H9 (cell line): ENCODE results near the gene SLC1A4. TPM values are rescaled to one million over a fixed set of nuclear protein-coding genes. Genes with fewer than 3 reads are reported as not detected.

Source experiments
- DNase-seq: peaks from one replicate; pipeline ENCODE4 v3.0.0-alpha.2; 2017
- H2AFZ ChIP-seq: one replicate; pipeline ENCODE4 v1.6.1; 2013; ENCODE audit warnings: mild to moderate bottlenecking, low read length, control low read depth, moderate library complexity
- H2AK5ac ChIP-seq: 2 replicates; pipeline ENCODE4 v1.6.1; 2013; ENCODE audit warnings: low read length, control low read depth, mixed read lengths; ENCODE audit not compliant: insufficient read length
- H2BK120ac ChIP-seq: one replicate; pipeline ENCODE4 v1.6.1; 2013; ENCODE audit warnings: low read depth, mild to moderate bottlenecking, low read length, control low read depth, inconsistent platforms; ENCODE audit not compliant: poor library complexity, severe bottlenecking
- H2BK12ac ChIP-seq: 2 replicates; pipeline ENCODE4 v1.6.1; 2013; ENCODE audit warnings: low read length, control low read depth, mixed read lengths, low read depth; ENCODE audit not compliant: insufficient read length
- H2BK15ac ChIP-seq: 2 replicates; pipeline ENCODE4 v1.6.1; 2013; ENCODE audit warnings: low read depth, low read length, control low read depth
- H2BK20ac ChIP-seq: one replicate; pipeline ENCODE4 v1.6.1; 2013; ENCODE audit warnings: low read depth, mild to moderate bottlenecking, low read length, control low read depth, inconsistent platforms; ENCODE audit not compliant: poor library complexity, severe bottlenecking
- H2BK5ac ChIP-seq: 2 replicates; pipeline ENCODE4 v1.6.1; 2013; ENCODE audit warnings: low read length, control low read depth, mixed read lengths; ENCODE audit not compliant: insufficient read length
- H3K14ac ChIP-seq: 2 replicates; pipeline ENCODE4 v1.6.1; 2013; ENCODE audit warnings: low read length, control low read depth; ENCODE audit not compliant: insufficient read depth
- H3K18ac ChIP-seq: 2 replicates; pipeline ENCODE4 v1.6.1; 2013; ENCODE audit warnings: low read depth, mild to moderate bottlenecking, mixed read lengths, low read length, control low read depth; ENCODE audit not compliant: insufficient read length
- H3K23ac ChIP-seq: 2 replicates; pipeline ENCODE4 v1.6.1; 2013; ENCODE audit warnings: low read length, control low read depth, mixed read lengths, low read depth; ENCODE audit not compliant: insufficient read length
- H3K23me2 ChIP-seq: 2 replicates; pipeline ENCODE4 v1.6.1; 2013; ENCODE audit warnings: low read depth, mild to moderate bottlenecking, mixed read lengths, low read length, control low read depth; ENCODE audit not compliant: insufficient read length, poor library complexity, severe bottlenecking
- H3K27ac ChIP-seq: 2 replicates; pipeline ENCODE4 v1.5.1; 2013; ENCODE audit warnings: low read length, control low read depth, mixed read lengths, low read depth; ENCODE audit not compliant: insufficient read length
- H3K27me3 ChIP-seq: 2 replicates; pipeline ENCODE4 v1.6.1; 2013; ENCODE audit warnings: low read length, control low read depth, inconsistent platforms; ENCODE audit not compliant: insufficient read depth
- H3K4ac ChIP-seq: 2 replicates; pipeline ENCODE4 v1.6.1; 2013; ENCODE audit warnings: low read depth, mild to moderate bottlenecking, control low read depth, inconsistent platforms, low read length, moderate library complexity
- H3K4me1 ChIP-seq: 2 replicates; pipeline ENCODE4 v1.6.1; 2013; ENCODE audit warnings: low read length, control low read depth, inconsistent platforms; ENCODE audit not compliant: insufficient read depth
- H3K4me2 ChIP-seq: 2 replicates; pipeline ENCODE4 v1.6.1; 2013; ENCODE audit warnings: low read length, control low read depth, mixed read lengths; ENCODE audit not compliant: insufficient read length, insufficient read depth
- H3K56ac ChIP-seq: 2 replicates; pipeline ENCODE4 v1.6.1; 2013; ENCODE audit warnings: low read depth, mild to moderate bottlenecking, mixed read lengths, low read length, control low read depth; ENCODE audit not compliant: insufficient read length
- H3K79me1 ChIP-seq: 2 replicates; pipeline ENCODE4 v1.6.1; 2013; ENCODE audit warnings: low read depth, mild to moderate bottlenecking, moderate library complexity, low read length, control low read depth, inconsistent platforms; ENCODE audit not compliant: insufficient read depth, poor library complexity, severe bottlenecking
- H3K79me2 ChIP-seq: 2 replicates; pipeline ENCODE4 v1.6.1; 2013; ENCODE audit warnings: low read length, control low read depth, inconsistent platforms; ENCODE audit not compliant: insufficient read depth
- H3K9ac ChIP-seq: 2 replicates; pipeline ENCODE4 v1.6.1; 2013; ENCODE audit warnings: low read length, control low read depth, mixed read lengths; ENCODE audit not compliant: insufficient read length; ENCODE audit errors: extremely low read depth
- H3K9me3 ChIP-seq: one replicate; pipeline ENCODE4 v1.6.1; 2013; ENCODE audit warnings: low read depth, low read length, inconsistent platforms; ENCODE audit not compliant: control insufficient read depth
- H3T11ph ChIP-seq: one replicate; pipeline ENCODE4 v1.6.1; 2013; ENCODE audit warnings: mild to moderate bottlenecking, low read length, control low read depth, inconsistent platforms
- H4K20me1 ChIP-seq: one replicate; pipeline ENCODE4 v1.6.1; 2013; ENCODE audit not compliant: control insufficient read depth, insufficient read length, insufficient read depth
- H4K5ac ChIP-seq: 2 replicates; pipeline ENCODE4 v1.6.1; 2013; ENCODE audit warnings: low read depth, mild to moderate bottlenecking, mixed read lengths, low read length, control low read depth; ENCODE audit not compliant: insufficient read length
- H4K8ac ChIP-seq: replicated peaks from 2 replicates; pipeline ENCODE4 v1.6.1; 2013; ENCODE audit warnings: low read length, control low read depth, mixed read lengths, low read depth; ENCODE audit not compliant: insufficient read length
- H4K91ac ChIP-seq: 2 replicates; pipeline ENCODE4 v1.6.1; 2013; ENCODE audit warnings: low read depth, mild to moderate bottlenecking, moderate library complexity, mixed read lengths, low read length, control low read depth; ENCODE audit not compliant: insufficient read length
- H3K27ac Mint-ChIP-seq, 3 experiments: 2 replicates in 2 of 3; 3 replicates in 1 of 3; pipeline ENCODE4 v1.8.0; 2020 to 2021; ENCODE audit warnings: mixed read lengths in 3 of 3, mild to moderate bottlenecking in 1 of 3, moderate library complexity in 1 of 3
- H3K27me3 Mint-ChIP-seq: 2 replicates; pipeline ENCODE4 v1.8.0; 2021; ENCODE audit warnings: low read depth, mild to moderate bottlenecking, moderate library complexity, mixed read lengths
- H3K36me3 Mint-ChIP-seq, 3 experiments: 2 replicates in 2 of 3; 3 replicates in 1 of 3; pipeline ENCODE4 v1.8.0; 2020 to 2021; ENCODE audit warnings: low read depth in 3 of 3, mixed read lengths in 3 of 3; ENCODE audit not compliant: insufficient read depth in 1 of 3
- H3K4me1 Mint-ChIP-seq, 2 experiments: 2 replicates each; pipeline ENCODE4 v1.8.0; 2020; ENCODE audit warnings: mixed read lengths in 2 of 2
- H3K4me3 Mint-ChIP-seq, 2 experiments: 2 replicates in 1 of 2; 3 replicates in 1 of 2; pipeline ENCODE4 v1.8.0; 2020 to 2021; ENCODE audit warnings: mild to moderate bottlenecking in 2 of 2, mixed read lengths in 2 of 2, moderate library complexity in 1 of 2
- H3K9me3 Mint-ChIP-seq, 2 experiments: 2 replicates in 1 of 2; 3 replicates in 1 of 2; pipeline ENCODE4 v1.8.0; 2020; ENCODE audit warnings: mild to moderate bottlenecking in 2 of 2, mixed read lengths in 2 of 2, moderate library complexity in 1 of 2
- WGBS: extraction: QIAGEN DNeasy Blood & Tissue Kit; methylation state at CpG from one replicate; pipeline ENCODE4 v1.1.7; 2013; ENCODE audit warnings: missing lambda C conversion rate, low lambda C conversion rate, mixed read lengths; ENCODE audit not compliant: insufficient read length; ENCODE audit errors: extremely low coverage; 5-methylcytosine and 5-hydroxymethylcytosine counted together
- total RNA-seq: library from RNA; stranded (reverse); gene quantifications from 2 replicates; pipeline ENCODE4 v1.2.1, GENCODE V29; 2021
- TF ChIP-seq, protein P1 (sequence below): fragments of 200-600 bp; sonication (generic); conservative IDR thresholded peaks from 3 replicates; pipeline ENCODE4 v1.8.0; 2021; ENCODE audit warnings: antibody characterized with exemption, mild to moderate bottlenecking

Gene SLC1A4
- total RNA-seq, 1 experiment from 2014 or later, result 1.9 TPM

DNA sequence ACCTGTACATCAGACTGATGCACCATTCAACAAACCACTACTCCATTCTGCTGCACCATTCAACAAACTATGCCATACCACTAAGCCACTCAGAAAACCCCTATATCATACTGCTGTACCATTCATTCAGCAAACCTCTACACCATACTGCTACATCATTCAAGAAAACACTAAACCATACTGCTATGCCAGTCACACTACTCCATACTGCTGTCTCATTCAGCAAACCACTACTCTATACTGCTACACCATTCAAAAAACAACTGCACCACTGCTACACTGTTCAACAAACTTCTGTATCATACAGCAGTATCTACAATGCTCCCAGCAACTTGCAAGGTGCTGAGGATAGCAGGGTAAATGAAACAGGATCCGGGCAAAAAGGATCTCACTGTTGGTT, 12.9 kb upstream of the SLC1A4 start:
- Histone ChIP-seq H3K27ac (no peak overlapping the region), H4K20me1 (no peaks in the 10 kb centered on the region), H3K4me2 (no peak overlapping the region), H3K18ac (no peak overlapping the region), H3K56ac (no peak overlapping the region), H2BK20ac (no peak overlapping the region), H3K4me1 (peaks cover 7% of the 10 kb centered on the region), H3K23me2 (no peaks in the 10 kb centered on the region), H3K23ac (no peak overlapping the region), H4K8ac (no peak overlapping the region), H3K14ac (no peak overlapping the region), H2AK5ac (no peak overlapping the region), H3K9ac (no peak overlapping the region), H3K79me2 (no peaks in the 10 kb centered on the region), H2BK5ac (no peak overlapping the region), H2AFZ (no peak overlapping the region), H3K9me3 (no peaks in the 10 kb centered on the region), H2BK12ac (no peak overlapping the region), H3K4ac (no peak overlapping the region), H2BK120ac (no peak overlapping the region), H3T11ph (no peak overlapping the region), H4K91ac (no peak overlapping the region), H3K27me3 (no peaks in the 10 kb centered on the region), H4K5ac (no peak overlapping the region), H2BK15ac (no peak overlapping the region), H3K79me1 (no peaks in the 10 kb centered on the region)
- Mint-ChIP-seq H3K27ac (no peak overlapping the region), H3K27me3 (no peaks in the 10 kb centered on the region), H3K4me1 (peaks cover 8 to 12% of the 10 kb centered on the region in 2 experiments), H3K36me3 (no peaks in the 10 kb centered on the region), H3K4me3 (no peak overlapping the region), H3K9me3 (no peaks in the 10 kb centered on the region)
- TF ChIP-seq, protein P1, sequence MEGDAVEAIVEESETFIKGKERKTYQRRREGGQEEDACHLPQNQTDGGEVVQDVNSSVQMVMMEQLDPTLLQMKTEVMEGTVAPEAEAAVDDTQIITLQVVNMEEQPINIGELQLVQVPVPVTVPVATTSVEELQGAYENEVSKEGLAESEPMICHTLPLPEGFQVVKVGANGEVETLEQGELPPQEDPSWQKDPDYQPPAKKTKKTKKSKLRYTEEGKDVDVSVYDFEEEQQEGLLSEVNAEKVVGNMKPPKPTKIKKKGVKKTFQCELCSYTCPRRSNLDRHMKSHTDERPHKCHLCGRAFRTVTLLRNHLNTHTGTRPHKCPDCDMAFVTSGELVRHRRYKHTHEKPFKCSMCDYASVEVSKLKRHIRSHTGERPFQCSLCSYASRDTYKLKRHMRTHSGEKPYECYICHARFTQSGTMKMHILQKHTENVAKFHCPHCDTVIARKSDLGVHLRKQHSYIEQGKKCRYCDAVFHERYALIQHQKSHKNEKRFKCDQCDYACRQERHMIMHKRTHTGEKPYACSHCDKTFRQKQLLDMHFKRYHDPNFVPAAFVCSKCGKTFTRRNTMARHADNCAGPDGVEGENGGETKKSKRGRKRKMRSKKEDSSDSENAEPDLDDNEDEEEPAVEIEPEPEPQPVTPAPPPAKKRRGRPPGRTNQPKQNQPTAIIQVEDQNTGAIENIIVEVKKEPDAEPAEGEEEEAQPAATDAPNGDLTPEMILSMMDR, result no peak
- no CpG with 5 or more reads among the region's 1 CpG for WGBS
- no peak for DNase-seq
